Measurements from ENCODE around the gene NCAPD2. TPM values are rescaled to one million over a fixed set of nuclear protein-coding genes. Genes with fewer than 3 reads are reported as not detected.

NCAPD2 gene
- polyA plus RNA-seq, 1 of the 3 experiments (the other 2 are of a cell fraction) = 46.9 TPM

- WGBS (ENCODE audit: low lambda C conversion rate) = 93% methylated on average over 17 of the region's 26 CpGs
- Histone ChIP-seq H2AFZ (ENCODE audit: low read depth) (no peak overlapping the region), H3K4me3 (ENCODE audit: low read depth in 2 of 2, low read length in 1 of 2) (no peak overlapping the region), H3K4me2 (no peak overlapping the region), H3F3A (replicated peaks; ENCODE audit: insufficient read depth) (peaks cover 55% of the 10 kb centered on the region), H3K36me3 (replicated peaks in 1 of 2; ENCODE audit: control insufficient read depth in 1 of 2, insufficient read depth in 2 of 2, low read length in 1 of 2) (peaks cover 42 to 52% of the 10 kb centered on the region in 2 experiments), H3K9ac (no peak overlapping the region), H4K20me1 (ENCODE audit: insufficient read depth) (peaks cover 33% of the 10 kb centered on the region), H3K27ac (ENCODE audit: low read depth in 2 of 2, low read length in 1 of 2) (no peak overlapping the region), H3K9me2 (no peaks in the 10 kb centered on the region), H3K4me1 (ENCODE audit: control insufficient read depth in 1 of 2, insufficient read depth in 2 of 2, low read depth in 1 of 2, low read length in 1 of 2) (peaks cover 1 to 12% of the 10 kb centered on the region in 2 experiments; a peak in 3 of 4 replicates), H3K79me2 (ENCODE audit: insufficient read depth) (peaks cover 60% of the 10 kb centered on the region), H3K27me3 (ENCODE audit: insufficient read depth) (no peaks in the 10 kb centered on the region), H3K9me3 (no peaks in the 10 kb centered on the region)
- CTCF ChIA-PET = interaction anchor here (1.4 to 9.4 kb wide), 3 partner anchors 11 to 117 kb away, joined by 3 to 228 read pairs (median 6); partner anchors contain the start of gene IFFO1
- DNase-seq = no peak
- POLR2A ChIA-PET = interaction anchor here (1.0 to 2.1 kb wide), 2 partner anchors 13 to 71 kb away, joined by 3 to 6 read pairs; partner anchors contain the start of gene VAMP1
- TF ChIP-seq IRF3 (IDR thresholded peaks at IDR 0.05; ENCODE audit: low read depth, low read length) (no peak), ZBTB33 (IDR thresholded peaks at IDR 0.05; ENCODE audit: borderline replicate concordance, low read depth) (no peak), SIN3A (IDR thresholded peaks at IDR 0.05; ENCODE audit: borderline replicate concordance, low read depth, low read length) (no peak), FOXM1 (IDR thresholded peaks at IDR 0.05; ENCODE audit: low read depth) (no peak), MAX (IDR thresholded peaks at IDR 0.05; ENCODE audit: low read depth) (no peak), PBX3 (IDR thresholded peaks at IDR 0.05) (no peak), RCOR1 (IDR thresholded peaks at IDR 0.05; ENCODE audit: low read length) (no peak), TAF1 (IDR thresholded peaks at IDR 0.05; ENCODE audit: borderline replicate concordance, low read depth, low read length) (no peak), FOSL2 (IDR thresholded peaks at IDR 0.05; ENCODE audit: borderline replicate concordance, low read depth) (no peak), GABPA (IDR thresholded peaks at IDR 0.05; ENCODE audit: low read depth) (no peak), ELF1 (IDR thresholded peaks at IDR 0.05) (no peak)
These were observed 47.7 kb downstream of the NCAPD2 start for GRCh38 chr12:6541371-6542165.
